PFSK-1 (cell line): Measurements from ENCODE around the gene TMEM39A.

ENCODE experiments used
- FOXP2 ChIP-seq: optimal IDR thresholded peaks from 2 replicates; pipeline ENCODE3; 2011; ENCODE audit warnings: borderline replicate concordance, control low read depth, inconsistent platforms; ENCODE audit not compliant: insufficient read depth; ENCODE audit errors: extremely low read length, extremely low read depth
- POLR2AphosphoS5 ChIP-seq: IDR thresholded peaks from 2 replicates; pipeline ENCODE4 v1.6.1; 2012; ENCODE audit warnings: low read depth, mild to moderate bottlenecking, control low read depth, low read length, moderate library complexity
- SIN3A ChIP-seq: IDR thresholded peaks from 2 replicates; pipeline ENCODE4 v1.6.1; 2012; ENCODE audit warnings: mild to moderate bottlenecking, low read length, moderate library complexity, borderline replicate concordance; ENCODE audit not compliant: insufficient read depth
- TAF1 ChIP-seq: IDR thresholded peaks from 2 replicates; pipeline ENCODE4 v1.6.1; 2012; ENCODE audit warnings: low read length, control low read depth, borderline replicate concordance; ENCODE audit not compliant: insufficient read depth
- TF ChIP-seq, protein P1 (sequence below), 2 experiments: IDR thresholded peaks; 2 replicates each; pipeline versions ENCODE4 v1.6.1 to v1.8.0; 2011 to 2012; ENCODE audit warnings: low read depth in 2 of 2, low read length in 2 of 2, control low read depth in 1 of 2, inconsistent platforms in 1 of 2, mild to moderate bottlenecking in 1 of 2, moderate library complexity in 1 of 2; ENCODE audit not compliant: insufficient read depth in 1 of 2

TMEM39A gene

DNA sequence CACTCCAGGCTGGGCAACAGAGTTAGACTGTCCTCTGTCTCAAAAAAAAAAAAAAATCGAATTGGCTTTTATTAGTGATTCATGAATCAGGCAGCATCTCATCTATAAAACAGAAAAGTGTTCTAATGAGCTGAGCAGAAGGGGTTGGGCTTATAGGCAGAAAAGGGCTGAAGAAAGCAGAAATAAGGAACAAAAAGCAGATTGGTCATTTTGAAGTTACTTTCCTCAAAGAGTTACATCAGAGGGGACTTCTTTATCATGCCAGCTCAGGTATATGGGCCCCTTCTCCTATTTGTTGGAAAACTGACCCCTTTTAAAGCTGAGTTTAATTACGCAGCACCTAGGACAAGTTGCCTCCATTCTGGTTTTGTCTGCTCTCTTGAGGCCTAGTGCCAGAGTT lies 4.6 kb upstream of the TMEM39A start:
- TF ChIP-seq FOXP2 (no peak), SIN3A (no peak), POLR2AphosphoS5 (no peak), TAF1 (no peak)
- TF ChIP-seq, protein P1, sequence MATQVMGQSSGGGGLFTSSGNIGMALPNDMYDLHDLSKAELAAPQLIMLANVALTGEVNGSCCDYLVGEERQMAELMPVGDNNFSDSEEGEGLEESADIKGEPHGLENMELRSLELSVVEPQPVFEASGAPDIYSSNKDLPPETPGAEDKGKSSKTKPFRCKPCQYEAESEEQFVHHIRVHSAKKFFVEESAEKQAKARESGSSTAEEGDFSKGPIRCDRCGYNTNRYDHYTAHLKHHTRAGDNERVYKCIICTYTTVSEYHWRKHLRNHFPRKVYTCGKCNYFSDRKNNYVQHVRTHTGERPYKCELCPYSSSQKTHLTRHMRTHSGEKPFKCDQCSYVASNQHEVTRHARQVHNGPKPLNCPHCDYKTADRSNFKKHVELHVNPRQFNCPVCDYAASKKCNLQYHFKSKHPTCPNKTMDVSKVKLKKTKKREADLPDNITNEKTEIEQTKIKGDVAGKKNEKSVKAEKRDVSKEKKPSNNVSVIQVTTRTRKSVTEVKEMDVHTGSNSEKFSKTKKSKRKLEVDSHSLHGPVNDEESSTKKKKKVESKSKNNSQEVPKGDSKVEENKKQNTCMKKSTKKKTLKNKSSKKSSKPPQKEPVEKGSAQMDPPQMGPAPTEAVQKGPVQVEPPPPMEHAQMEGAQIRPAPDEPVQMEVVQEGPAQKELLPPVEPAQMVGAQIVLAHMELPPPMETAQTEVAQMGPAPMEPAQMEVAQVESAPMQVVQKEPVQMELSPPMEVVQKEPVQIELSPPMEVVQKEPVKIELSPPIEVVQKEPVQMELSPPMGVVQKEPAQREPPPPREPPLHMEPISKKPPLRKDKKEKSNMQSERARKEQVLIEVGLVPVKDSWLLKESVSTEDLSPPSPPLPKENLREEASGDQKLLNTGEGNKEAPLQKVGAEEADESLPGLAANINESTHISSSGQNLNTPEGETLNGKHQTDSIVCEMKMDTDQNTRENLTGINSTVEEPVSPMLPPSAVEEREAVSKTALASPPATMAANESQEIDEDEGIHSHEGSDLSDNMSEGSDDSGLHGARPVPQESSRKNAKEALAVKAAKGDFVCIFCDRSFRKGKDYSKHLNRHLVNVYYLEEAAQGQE (IDR thresholded peaks at IDR 0.05; ENCODE audit: insufficient read depth in 1 of 2, low read depth in 2 of 2, low read length in 2 of 2): no peak

DNA sequence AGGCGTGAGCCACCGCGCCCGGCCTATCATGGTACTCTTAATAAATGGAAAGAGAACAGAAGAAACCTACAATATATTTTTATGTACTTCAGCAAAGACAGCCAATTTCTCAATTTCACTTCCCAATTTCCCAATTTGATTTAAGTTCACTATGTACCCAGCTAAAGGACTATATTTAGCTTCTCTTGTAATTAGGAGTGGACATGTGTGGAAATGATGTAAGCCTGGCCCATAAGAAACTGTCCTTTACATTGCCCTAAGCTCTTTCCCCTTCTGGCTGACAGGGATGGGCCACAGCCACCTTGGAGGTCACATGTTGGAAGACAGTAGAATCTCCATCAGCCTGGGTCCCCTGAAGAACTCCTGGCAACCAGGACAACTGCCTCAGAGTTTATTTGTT lies 6.2 kb downstream of the TMEM39A start:
- TF ChIP-seq SIN3A: no peak
- no peak for TF ChIP-seq FOXP2
- TF ChIP-seq, protein P1 (IDR thresholded peaks at IDR 0.05; ENCODE audit: insufficient read depth in 1 of 2, low read depth in 2 of 2, low read length in 2 of 2): no peak
- TF ChIP-seq POLR2AphosphoS5: no peak
- TF ChIP-seq TAF1: no peak

DNA sequence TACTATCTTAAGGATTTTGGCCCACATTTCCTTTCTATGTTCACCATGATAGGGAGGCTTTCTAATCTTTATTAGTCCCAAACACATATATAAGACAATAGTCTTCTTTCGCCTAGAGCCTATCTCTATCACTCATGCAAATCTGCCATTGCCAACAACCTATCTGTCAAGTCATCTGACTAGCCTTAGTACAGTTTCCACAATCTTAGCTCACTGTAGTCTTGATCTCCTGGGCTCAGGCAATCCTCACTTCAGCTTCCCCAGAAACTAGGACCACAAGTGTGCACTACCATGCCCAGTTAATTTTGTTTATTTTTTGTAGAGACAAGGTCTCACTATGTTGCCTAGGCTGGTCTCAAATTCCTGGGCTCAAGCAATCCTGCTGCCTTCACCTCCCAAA lies 6.9 kb downstream of the TMEM39A start:
- TF ChIP-seq FOXP2: no peak
- no peak for TF ChIP-seq POLR2AphosphoS5
- TF ChIP-seq TAF1: no peak
- TF ChIP-seq, protein P1 (IDR thresholded peaks at IDR 0.05; ENCODE audit: insufficient read depth in 1 of 2, low read depth in 2 of 2, low read length in 2 of 2): no peak
- no peak for TF ChIP-seq SIN3A

DNA sequence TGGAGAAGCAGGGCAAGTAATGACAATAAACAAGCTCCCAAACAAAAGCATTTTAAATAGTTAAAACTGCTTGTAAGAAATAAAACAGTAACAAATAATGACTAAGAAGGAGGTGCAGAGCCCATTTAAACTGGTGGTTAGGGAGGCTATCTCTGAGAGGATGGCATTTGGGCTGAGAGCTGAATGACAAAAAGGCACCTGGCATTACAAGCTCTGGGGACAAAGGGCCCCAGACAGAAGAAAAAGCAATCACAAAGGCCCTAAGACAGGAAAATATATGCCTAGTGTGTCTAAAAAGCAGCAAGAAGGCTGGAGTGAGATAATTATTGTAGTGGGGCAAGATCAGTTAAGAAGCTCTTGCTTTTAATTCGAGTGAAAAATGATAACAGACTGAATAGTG lies 9.6 kb downstream of the TMEM39A start:
- TF ChIP-seq POLR2AphosphoS5: no peak
- TF ChIP-seq, protein P1 (IDR thresholded peaks at IDR 0.05; ENCODE audit: insufficient read depth in 1 of 2, low read depth in 2 of 2, low read length in 2 of 2): no peak
- no peak for TF ChIP-seq SIN3A
- TF ChIP-seq TAF1: no peak
- TF ChIP-seq FOXP2: no peak

DNA sequence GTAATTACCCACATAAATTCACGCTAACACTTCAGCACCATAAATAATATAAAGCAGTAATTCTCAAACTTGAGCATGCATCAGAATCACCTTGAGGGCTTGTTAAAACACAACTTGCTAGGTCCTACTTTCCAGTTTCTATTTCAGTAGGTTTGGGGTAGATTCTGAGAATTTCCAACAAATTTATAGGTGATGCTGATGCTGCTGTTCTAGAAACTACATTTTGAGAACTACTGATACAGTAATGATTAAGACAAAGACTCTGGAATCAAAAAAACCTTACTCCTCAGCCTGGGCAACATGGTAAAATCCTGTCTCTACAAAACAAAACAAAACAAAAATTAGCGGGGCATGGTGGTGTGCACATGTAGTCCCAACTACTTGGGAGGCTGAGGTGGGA lies 18.8 kb downstream of the TMEM39A start:
- TF ChIP-seq SIN3A: no peak
- TF ChIP-seq, protein P1 (IDR thresholded peaks at IDR 0.05; ENCODE audit: insufficient read depth in 1 of 2, low read depth in 2 of 2, low read length in 2 of 2): no peak
- no peak for TF ChIP-seq TAF1
